H9 (cell line): ENCODE results near the gene LYRM9. TPM values are rescaled to one million over a fixed set of nuclear protein-coding genes. Genes with fewer than 3 reads are reported as not detected.

Experiments
- DNase-seq: peaks from one replicate; pipeline ENCODE4 v3.0.0-alpha.2; 2017
- H2AFZ ChIP-seq: one replicate; pipeline ENCODE4 v1.6.1; 2013; ENCODE audit warnings: mild to moderate bottlenecking, low read length, control low read depth, moderate library complexity
- H2AK5ac ChIP-seq: 2 replicates; pipeline ENCODE4 v1.6.1; 2013; ENCODE audit warnings: low read length, control low read depth, mixed read lengths; ENCODE audit not compliant: insufficient read length
- H2BK120ac ChIP-seq: one replicate; pipeline ENCODE4 v1.6.1; 2013; ENCODE audit warnings: low read depth, mild to moderate bottlenecking, low read length, control low read depth, inconsistent platforms; ENCODE audit not compliant: poor library complexity, severe bottlenecking
- H2BK12ac ChIP-seq: 2 replicates; pipeline ENCODE4 v1.6.1; 2013; ENCODE audit warnings: low read length, control low read depth, mixed read lengths, low read depth; ENCODE audit not compliant: insufficient read length
- H2BK15ac ChIP-seq: 2 replicates; pipeline ENCODE4 v1.6.1; 2013; ENCODE audit warnings: low read depth, low read length, control low read depth
- H2BK20ac ChIP-seq: one replicate; pipeline ENCODE4 v1.6.1; 2013; ENCODE audit warnings: low read depth, mild to moderate bottlenecking, low read length, control low read depth, inconsistent platforms; ENCODE audit not compliant: poor library complexity, severe bottlenecking
- H2BK5ac ChIP-seq: 2 replicates; pipeline ENCODE4 v1.6.1; 2013; ENCODE audit warnings: low read length, control low read depth, mixed read lengths; ENCODE audit not compliant: insufficient read length
- H3K14ac ChIP-seq: 2 replicates; pipeline ENCODE4 v1.6.1; 2013; ENCODE audit warnings: low read length, control low read depth; ENCODE audit not compliant: insufficient read depth
- H3K18ac ChIP-seq: 2 replicates; pipeline ENCODE4 v1.6.1; 2013; ENCODE audit warnings: low read depth, mild to moderate bottlenecking, mixed read lengths, low read length, control low read depth; ENCODE audit not compliant: insufficient read length
- H3K23ac ChIP-seq: 2 replicates; pipeline ENCODE4 v1.6.1; 2013; ENCODE audit warnings: low read length, control low read depth, mixed read lengths, low read depth; ENCODE audit not compliant: insufficient read length
- H3K23me2 ChIP-seq: 2 replicates; pipeline ENCODE4 v1.6.1; 2013; ENCODE audit warnings: low read depth, mild to moderate bottlenecking, mixed read lengths, low read length, control low read depth; ENCODE audit not compliant: insufficient read length, poor library complexity, severe bottlenecking
- H3K27ac ChIP-seq: 2 replicates; pipeline ENCODE4 v1.5.1; 2013; ENCODE audit warnings: low read length, control low read depth, mixed read lengths, low read depth; ENCODE audit not compliant: insufficient read length
- H3K27me3 ChIP-seq: 2 replicates; pipeline ENCODE4 v1.6.1; 2013; ENCODE audit warnings: low read length, control low read depth, inconsistent platforms; ENCODE audit not compliant: insufficient read depth
- H3K4ac ChIP-seq: 2 replicates; pipeline ENCODE4 v1.6.1; 2013; ENCODE audit warnings: low read depth, mild to moderate bottlenecking, control low read depth, inconsistent platforms, low read length, moderate library complexity
- H3K4me1 ChIP-seq: 2 replicates; pipeline ENCODE4 v1.6.1; 2013; ENCODE audit warnings: low read length, control low read depth, inconsistent platforms; ENCODE audit not compliant: insufficient read depth
- H3K4me2 ChIP-seq: 2 replicates; pipeline ENCODE4 v1.6.1; 2013; ENCODE audit warnings: low read length, control low read depth, mixed read lengths; ENCODE audit not compliant: insufficient read length, insufficient read depth
- H3K56ac ChIP-seq: 2 replicates; pipeline ENCODE4 v1.6.1; 2013; ENCODE audit warnings: low read depth, mild to moderate bottlenecking, mixed read lengths, low read length, control low read depth; ENCODE audit not compliant: insufficient read length
- H3K79me1 ChIP-seq: 2 replicates; pipeline ENCODE4 v1.6.1; 2013; ENCODE audit warnings: low read depth, mild to moderate bottlenecking, moderate library complexity, low read length, control low read depth, inconsistent platforms; ENCODE audit not compliant: insufficient read depth, poor library complexity, severe bottlenecking
- H3K79me2 ChIP-seq: 2 replicates; pipeline ENCODE4 v1.6.1; 2013; ENCODE audit warnings: low read length, control low read depth, inconsistent platforms; ENCODE audit not compliant: insufficient read depth
- H3K9ac ChIP-seq: 2 replicates; pipeline ENCODE4 v1.6.1; 2013; ENCODE audit warnings: low read length, control low read depth, mixed read lengths; ENCODE audit not compliant: insufficient read length; ENCODE audit errors: extremely low read depth
- H3K9me3 ChIP-seq: one replicate; pipeline ENCODE4 v1.6.1; 2013; ENCODE audit warnings: low read depth, low read length, inconsistent platforms; ENCODE audit not compliant: control insufficient read depth
- H3T11ph ChIP-seq: one replicate; pipeline ENCODE4 v1.6.1; 2013; ENCODE audit warnings: mild to moderate bottlenecking, low read length, control low read depth, inconsistent platforms
- H4K20me1 ChIP-seq: one replicate; pipeline ENCODE4 v1.6.1; 2013; ENCODE audit not compliant: control insufficient read depth, insufficient read length, insufficient read depth
- H4K5ac ChIP-seq: 2 replicates; pipeline ENCODE4 v1.6.1; 2013; ENCODE audit warnings: low read depth, mild to moderate bottlenecking, mixed read lengths, low read length, control low read depth; ENCODE audit not compliant: insufficient read length
- H4K8ac ChIP-seq: replicated peaks from 2 replicates; pipeline ENCODE4 v1.6.1; 2013; ENCODE audit warnings: low read length, control low read depth, mixed read lengths, low read depth; ENCODE audit not compliant: insufficient read length
- H4K91ac ChIP-seq: 2 replicates; pipeline ENCODE4 v1.6.1; 2013; ENCODE audit warnings: low read depth, mild to moderate bottlenecking, moderate library complexity, mixed read lengths, low read length, control low read depth; ENCODE audit not compliant: insufficient read length
- H3K27ac Mint-ChIP-seq, 3 experiments: 2 replicates in 2 of 3; 3 replicates in 1 of 3; pipeline ENCODE4 v1.8.0; 2020 to 2021; ENCODE audit warnings: mixed read lengths in 3 of 3, mild to moderate bottlenecking in 1 of 3, moderate library complexity in 1 of 3
- H3K27me3 Mint-ChIP-seq: 2 replicates; pipeline ENCODE4 v1.8.0; 2021; ENCODE audit warnings: low read depth, mild to moderate bottlenecking, moderate library complexity, mixed read lengths
- H3K36me3 Mint-ChIP-seq, 3 experiments: 2 replicates in 2 of 3; 3 replicates in 1 of 3; pipeline ENCODE4 v1.8.0; 2020 to 2021; ENCODE audit warnings: low read depth in 3 of 3, mixed read lengths in 3 of 3; ENCODE audit not compliant: insufficient read depth in 1 of 3
- H3K4me1 Mint-ChIP-seq, 2 experiments: 2 replicates each; pipeline ENCODE4 v1.8.0; 2020; ENCODE audit warnings: mixed read lengths in 2 of 2
- H3K4me3 Mint-ChIP-seq, 2 experiments: 2 replicates in 1 of 2; 3 replicates in 1 of 2; pipeline ENCODE4 v1.8.0; 2020 to 2021; ENCODE audit warnings: mild to moderate bottlenecking in 2 of 2, mixed read lengths in 2 of 2, moderate library complexity in 1 of 2
- H3K9me3 Mint-ChIP-seq, 2 experiments: 2 replicates in 1 of 2; 3 replicates in 1 of 2; pipeline ENCODE4 v1.8.0; 2020; ENCODE audit warnings: mild to moderate bottlenecking in 2 of 2, mixed read lengths in 2 of 2, moderate library complexity in 1 of 2
- WGBS: extraction: QIAGEN DNeasy Blood & Tissue Kit; methylation state at CpG from one replicate; pipeline ENCODE4 v1.1.7; 2013; ENCODE audit warnings: missing lambda C conversion rate, low lambda C conversion rate, mixed read lengths; ENCODE audit not compliant: insufficient read length; ENCODE audit errors: extremely low coverage; 5-methylcytosine and 5-hydroxymethylcytosine counted together
- total RNA-seq: library from RNA; stranded (reverse); gene quantifications from 2 replicates; pipeline ENCODE4 v1.2.1, GENCODE V29; 2021
- TF ChIP-seq, protein P1 (sequence below): fragments of 200-600 bp; sonication (generic); conservative IDR thresholded peaks from 3 replicates; pipeline ENCODE4 v1.8.0; 2021; ENCODE audit warnings: antibody characterized with exemption, mild to moderate bottlenecking

Gene LYRM9
- total RNA-seq, 1 experiment from 2014 or later = 2.2 TPM

DNA sequence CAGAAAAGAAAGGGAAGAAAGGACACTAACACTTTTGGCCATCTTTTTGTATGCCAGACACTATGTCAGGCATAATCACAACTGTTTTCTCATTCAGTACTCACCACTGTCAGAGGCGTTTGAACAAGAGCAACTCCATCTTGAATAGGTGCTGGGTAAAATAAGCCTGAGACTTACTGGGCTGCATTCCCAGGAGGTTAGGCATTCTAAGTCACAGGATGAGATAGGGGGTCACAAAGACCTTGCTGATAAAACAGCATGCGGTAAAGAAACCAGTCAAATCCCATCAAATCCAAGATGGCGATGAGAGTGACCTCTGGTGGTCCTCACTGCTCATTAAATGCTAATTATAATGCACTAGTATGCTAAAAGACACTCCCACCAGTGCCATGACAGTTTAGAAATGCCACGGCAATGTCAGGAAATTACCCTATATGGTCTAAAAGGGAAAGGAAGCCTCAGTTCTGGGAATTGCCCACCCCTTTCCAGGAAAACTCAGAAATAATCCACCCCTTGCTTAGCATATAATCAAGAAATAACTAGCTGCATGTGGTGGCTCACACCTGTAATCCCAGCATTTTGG is 14.9 kb upstream of the LYRM9 start:
- no peak overlapping the region for H3K4me3 Mint-ChIP-seq
- DNase-seq = no peak
- Histone ChIP-seq H3K4me1 (no peaks in the 10 kb centered on the region; the same call in 1 of the 2 replicates), H2BK15ac (no peak overlapping the region), H3K4ac (no peak overlapping the region), H4K20me1 (no peaks in the 10 kb centered on the region), H3K9ac (no peak overlapping the region), H3K14ac (no peak overlapping the region), H3K56ac (no peak overlapping the region), H3K4me2 (no peak overlapping the region), H3K79me1 (no peaks in the 10 kb centered on the region), H3K27ac (no peak overlapping the region), H4K91ac (no peak overlapping the region), H2AK5ac (no peak overlapping the region), H2BK12ac (no peak overlapping the region), H4K5ac (no peak overlapping the region), H2BK5ac (no peak overlapping the region), H3K23me2 (no peaks in the 10 kb centered on the region), H3K27me3 (no peaks in the 10 kb centered on the region; the same call in 1 of the 2 replicates), H3K23ac (no peak overlapping the region), H3T11ph (no peak overlapping the region), H2AFZ (no peak overlapping the region), H2BK20ac (no peak overlapping the region), H3K18ac (no peak overlapping the region), H2BK120ac (no peak overlapping the region), H3K9me3 (no peaks in the 10 kb centered on the region), H4K8ac (no peak overlapping the region), H3K79me2 (no peaks in the 10 kb centered on the region)
- H3K9me3 Mint-ChIP-seq = peaks cover 0 to 4% of the 10 kb centered on the region in 2 experiments; a peak in 1 of 5 replicates
- peaks cover 71% of the 10 kb centered on the region for H3K27me3 Mint-ChIP-seq
- WGBS = no CpG with 5 or more reads among the region's 4 CpGs
- no peaks in the 10 kb centered on the region; a peak in 1 of 7 replicates for H3K36me3 Mint-ChIP-seq
- no peak overlapping the region for H3K27ac Mint-ChIP-seq
- peaks cover 28 to 43% of the 10 kb centered on the region in 2 experiments for H3K4me1 Mint-ChIP-seq
- TF ChIP-seq, protein P1, sequence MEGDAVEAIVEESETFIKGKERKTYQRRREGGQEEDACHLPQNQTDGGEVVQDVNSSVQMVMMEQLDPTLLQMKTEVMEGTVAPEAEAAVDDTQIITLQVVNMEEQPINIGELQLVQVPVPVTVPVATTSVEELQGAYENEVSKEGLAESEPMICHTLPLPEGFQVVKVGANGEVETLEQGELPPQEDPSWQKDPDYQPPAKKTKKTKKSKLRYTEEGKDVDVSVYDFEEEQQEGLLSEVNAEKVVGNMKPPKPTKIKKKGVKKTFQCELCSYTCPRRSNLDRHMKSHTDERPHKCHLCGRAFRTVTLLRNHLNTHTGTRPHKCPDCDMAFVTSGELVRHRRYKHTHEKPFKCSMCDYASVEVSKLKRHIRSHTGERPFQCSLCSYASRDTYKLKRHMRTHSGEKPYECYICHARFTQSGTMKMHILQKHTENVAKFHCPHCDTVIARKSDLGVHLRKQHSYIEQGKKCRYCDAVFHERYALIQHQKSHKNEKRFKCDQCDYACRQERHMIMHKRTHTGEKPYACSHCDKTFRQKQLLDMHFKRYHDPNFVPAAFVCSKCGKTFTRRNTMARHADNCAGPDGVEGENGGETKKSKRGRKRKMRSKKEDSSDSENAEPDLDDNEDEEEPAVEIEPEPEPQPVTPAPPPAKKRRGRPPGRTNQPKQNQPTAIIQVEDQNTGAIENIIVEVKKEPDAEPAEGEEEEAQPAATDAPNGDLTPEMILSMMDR = peak; percentile 35; the same call in 1 of the 3 replicates
